Muscle of leg (tissue), 11 donors: Measurements from ENCODE around the gene TRIM13. TPM values are rescaled to one million over a fixed set of nuclear protein-coding genes. Genes with fewer than 3 reads are reported as not detected.

Source experiments
- DNase-seq: peaks from one replicate; pipeline ENCODE4 v3.0.0; 2013
- H3K27ac ChIP-seq: one replicate; pipeline ENCODE4 v1.5.1; 2013; ENCODE audit warnings: mild to moderate bottlenecking, low read length, control low read depth
- H3K27me3 ChIP-seq: one replicate; pipeline ENCODE4 v1.6.1; 2013; ENCODE audit warnings: low read length; ENCODE audit not compliant: control insufficient read depth, insufficient read depth
- H3K36me3 ChIP-seq: one replicate; pipeline ENCODE4 v1.6.1; 2013; ENCODE audit warnings: low read length; ENCODE audit not compliant: control insufficient read depth, insufficient read depth
- H3K4me1 ChIP-seq: one replicate; pipeline ENCODE4 v1.6.1; 2013; ENCODE audit warnings: low read length; ENCODE audit not compliant: control insufficient read depth, insufficient read depth
- H3K4me3 ChIP-seq: one replicate; pipeline ENCODE4 v1.5.1; 2013; ENCODE audit warnings: low read length, control low read depth
- H3K9me3 ChIP-seq: replicated peaks from 2 replicates; pipeline ENCODE4 v1.6.1; 2013; ENCODE audit warnings: low read depth, low read length; ENCODE audit not compliant: control insufficient read depth
- WGBS: methylation state at CpG from one replicate; pipeline ENCODE4 v1.1.5; 2013; ENCODE audit warnings: missing lambda C conversion rate; ENCODE audit not compliant: insufficient coverage; 5-methylcytosine and 5-hydroxymethylcytosine counted together
- polyA plus RNA-seq, 8 donors: library from polyadenylated mRNA; unstranded; fragments of 120-200 nt; gene quantifications; one replicate each; pipeline versions ENCODE4 v1.2.1 to v1.2.3, GENCODE V29; 2013; ENCODE audit warnings: inconsistent platforms in 1 of 8, low replicate concordance in 1 of 8; ENCODE audit not compliant: insufficient read length in 8 of 8, insufficient read depth in 1 of 8
- total RNA-seq: library from RNA; stranded (reverse); fragments of 120-200 nt; gene quantifications from one replicate; pipeline ENCODE4 v1.2.4, GENCODE V29; 2013

TRIM13 gene
- total and polyA plus RNA-seq, 9 donors = 19.7 to 26.4 (median 23.5) TPM

DNA sequence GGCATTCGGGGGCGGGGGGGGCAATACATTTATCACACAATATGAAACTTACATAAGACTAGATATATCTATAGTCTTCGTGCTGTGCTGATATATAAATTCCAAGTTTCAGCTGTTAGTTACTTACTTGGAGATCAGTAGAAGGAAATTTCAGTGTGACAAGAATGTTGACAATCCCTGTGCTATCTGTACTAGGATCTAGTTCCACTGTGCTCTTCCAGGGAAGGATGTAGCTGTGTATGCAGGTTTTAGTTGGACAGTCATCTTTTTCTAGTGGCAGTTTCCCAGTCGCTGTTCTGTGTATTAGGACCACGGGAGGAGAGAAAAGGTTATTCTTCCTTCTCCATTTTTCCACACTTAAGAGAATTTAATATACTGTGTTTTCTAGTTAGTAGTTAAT lies 3.2 kb upstream of the TRIM13 start:
- H3K4me3 ChIP-seq = no peak overlapping the region
- H3K9me3 ChIP-seq = no peaks in the 10 kb centered on the region
- WGBS = no CpG with 5 or more reads among the region's 5 CpGs
- peaks cover 12% of the 10 kb centered on the region for H3K4me1 ChIP-seq
- no peaks in the 10 kb centered on the region for H3K27me3 ChIP-seq
- no peak overlapping the region for H3K27ac ChIP-seq
- H3K36me3 ChIP-seq = peaks cover 10% of the 10 kb centered on the region
- no peak for DNase-seq

GRCh38 chr13:49995625-49996101 lies 1.2 kb upstream of the TRIM13 start:
- WGBS = no CpG with 5 or more reads among the region's 14 CpGs
- peaks cover 16% of the 10 kb centered on the region for H3K36me3 ChIP-seq
- DNase-seq = peak; percentile 66
- peaks cover 21% of the 10 kb centered on the region for H3K4me1 ChIP-seq
- H3K4me3 ChIP-seq = peak overlapping the region; percentile 86
- no peaks in the 10 kb centered on the region for H3K9me3 ChIP-seq
- no peaks in the 10 kb centered on the region for H3K27me3 ChIP-seq
- peak overlapping the region; percentile 95 for H3K27ac ChIP-seq

DNA sequence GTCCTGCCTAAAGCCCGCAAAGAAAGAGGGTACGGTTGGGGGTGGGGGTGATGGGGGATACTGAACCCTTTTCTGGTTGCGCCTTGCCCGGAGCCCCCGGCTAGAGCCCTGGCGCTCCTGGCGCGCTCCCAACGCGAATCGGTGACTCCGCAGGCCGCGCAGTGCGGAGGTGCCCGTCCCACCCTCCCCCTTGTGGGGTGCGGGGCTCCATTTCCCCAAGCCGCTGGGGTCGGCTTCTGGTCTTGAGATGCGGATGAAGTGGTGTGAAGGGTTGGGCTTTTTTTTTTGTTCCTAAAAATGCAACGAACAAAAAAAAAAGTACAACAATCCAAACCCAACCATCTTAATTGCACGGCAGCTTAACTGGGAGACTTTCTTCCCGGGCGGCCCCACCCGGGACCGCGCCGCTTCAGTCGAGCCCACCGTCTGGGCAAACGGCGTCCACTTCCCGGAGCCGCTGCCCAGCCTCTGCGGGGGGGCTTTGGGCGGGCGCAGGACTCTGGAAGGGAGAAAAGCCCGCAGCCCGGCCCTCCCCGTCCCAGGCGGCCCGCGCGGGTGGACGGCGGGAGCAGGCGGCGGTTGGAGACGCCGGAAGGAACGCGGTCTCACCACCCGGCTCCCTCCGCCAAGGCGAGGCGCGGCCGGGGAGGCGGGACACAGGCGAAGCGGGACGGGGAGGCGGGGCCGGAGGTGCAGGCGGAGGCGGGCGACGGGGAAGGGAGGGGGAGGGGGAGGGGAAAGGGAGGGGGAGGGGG lies 504 bp upstream of the TRIM13 start:
- 0% methylated on average over 27 of the region's 68 CpGs for WGBS

DNA sequence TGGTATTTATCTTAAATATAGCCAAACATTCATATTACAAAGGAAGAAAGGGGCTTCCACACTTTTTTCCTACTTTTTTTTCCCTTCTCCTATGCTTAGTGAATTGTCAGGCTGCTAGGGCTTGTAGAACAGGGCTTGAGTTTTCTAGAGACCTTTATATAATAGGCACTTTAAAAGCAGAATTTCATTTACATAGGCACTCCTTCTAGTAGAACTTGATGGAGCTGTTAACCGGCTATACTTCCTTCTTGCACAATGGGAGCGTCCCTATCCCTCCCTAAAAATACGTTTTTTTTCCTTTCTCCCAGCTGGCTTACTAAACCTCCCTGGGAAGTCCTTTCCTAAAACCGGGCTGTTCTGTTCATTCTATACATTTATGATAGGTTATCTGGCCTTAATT lies 1.1 kb downstream of the TRIM13 start:
- H3K27ac ChIP-seq = peak overlapping the region; percentile 95
- no peaks in the 10 kb centered on the region for H3K27me3 ChIP-seq
- peaks cover 23% of the 10 kb centered on the region for H3K4me1 ChIP-seq
- H3K36me3 ChIP-seq = peaks cover 12% of the 10 kb centered on the region
- no peak for DNase-seq
- WGBS = 0% methylated on average over 1 of the region's 4 CpGs
- peak overlapping the region; percentile 67 for H3K4me3 ChIP-seq
- H3K9me3 ChIP-seq = no peaks in the 10 kb centered on the region

More for the DNA sequence above, 504 bp upstream of the TRIM13 start:
- H3K36me3 ChIP-seq = peaks cover 15% of the 10 kb centered on the region
- peak overlapping the region; percentile 86 for H3K4me3 ChIP-seq
- DNase-seq = peak; percentile 98
- H3K4me1 ChIP-seq = peaks cover 21% of the 10 kb centered on the region
- H3K9me3 ChIP-seq = no peaks in the 10 kb centered on the region
- no peaks in the 10 kb centered on the region for H3K27me3 ChIP-seq
- peak overlapping the region; percentile 95 for H3K27ac ChIP-seq

GRCh38 chr13:49998714-49999624 lies 2.1 kb downstream of the TRIM13 start:
- no peak overlapping the region for H3K4me3 ChIP-seq

GRCh38 chr13:50001287-50001686 lies 4.4 kb downstream of the TRIM13 start:
- no CpG with 5 or more reads among the region's 1 CpG for WGBS
- H3K36me3 ChIP-seq = peaks cover 19% of the 10 kb centered on the region
- no peak overlapping the region for H3K4me3 ChIP-seq
- peaks cover 16% of the 10 kb centered on the region for H3K4me1 ChIP-seq
- no peak overlapping the region for H3K27ac ChIP-seq
- no peaks in the 10 kb centered on the region for H3K9me3 ChIP-seq
- H3K27me3 ChIP-seq = no peaks in the 10 kb centered on the region
- DNase-seq = no peak

More at GRCh38 chr13:49998714-49999624, 2.1 kb downstream of the TRIM13 start:
- Histone ChIP-seq H3K27me3 (no peaks in the 10 kb centered on the region), H3K36me3 (peaks cover 12% of the 10 kb centered on the region), H3K27ac (no peak overlapping the region), H3K4me1 (peaks cover 23% of the 10 kb centered on the region), H3K9me3 (no peaks in the 10 kb centered on the region)
- WGBS = 53% methylated on average over 3 of the region's 22 CpGs
- DNase-seq = no peak

- peaks cover 2% of the 10 kb centered on the region for H3K4me1 ChIP-seq
These were observed 9.7 kb downstream of the TRIM13 start for GRCh38 chr13:50006426-50007135.

DNA sequence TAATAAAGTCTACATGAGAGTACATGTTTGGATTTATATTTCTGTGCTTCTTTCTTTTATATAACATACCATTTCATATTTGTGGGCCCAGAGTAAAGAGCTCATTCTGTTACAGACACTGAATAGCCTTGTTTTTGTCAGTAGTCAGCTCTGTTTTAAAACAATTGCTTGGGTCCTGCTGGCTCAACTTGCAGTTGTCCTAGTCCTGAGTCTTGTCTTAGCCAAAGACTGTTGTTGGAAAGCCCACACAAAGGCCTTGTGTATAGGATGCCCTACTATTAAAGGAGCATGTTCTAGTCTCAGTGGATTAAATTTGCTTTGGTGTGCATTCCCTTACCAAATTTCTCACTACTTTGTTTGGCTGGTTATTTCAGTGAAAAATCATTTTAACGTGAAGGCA lies 14.6 kb downstream of the TRIM13 start:
- Histone ChIP-seq H3K27me3 (no peaks in the 10 kb centered on the region), H3K4me3 (no peak overlapping the region), H3K27ac (no peak overlapping the region), H3K36me3 (peaks cover 30% of the 10 kb centered on the region), H3K9me3 (no peaks in the 10 kb centered on the region), H3K4me1 (no peaks in the 10 kb centered on the region)
- no peak for DNase-seq
- WGBS = no CpG with 5 or more reads among the region's 1 CpG

More at GRCh38 chr13:50006426-50007135, 9.7 kb downstream of the TRIM13 start:
- Histone ChIP-seq H3K9me3 (no peaks in the 10 kb centered on the region), H3K4me3 (no peak overlapping the region), H3K27ac (no peak overlapping the region), H3K27me3 (no peaks in the 10 kb centered on the region), H3K36me3 (peaks cover 21% of the 10 kb centered on the region)
- WGBS = 100% methylated on average over 5 of the region's 7 CpGs
- no peak for DNase-seq

DNA sequence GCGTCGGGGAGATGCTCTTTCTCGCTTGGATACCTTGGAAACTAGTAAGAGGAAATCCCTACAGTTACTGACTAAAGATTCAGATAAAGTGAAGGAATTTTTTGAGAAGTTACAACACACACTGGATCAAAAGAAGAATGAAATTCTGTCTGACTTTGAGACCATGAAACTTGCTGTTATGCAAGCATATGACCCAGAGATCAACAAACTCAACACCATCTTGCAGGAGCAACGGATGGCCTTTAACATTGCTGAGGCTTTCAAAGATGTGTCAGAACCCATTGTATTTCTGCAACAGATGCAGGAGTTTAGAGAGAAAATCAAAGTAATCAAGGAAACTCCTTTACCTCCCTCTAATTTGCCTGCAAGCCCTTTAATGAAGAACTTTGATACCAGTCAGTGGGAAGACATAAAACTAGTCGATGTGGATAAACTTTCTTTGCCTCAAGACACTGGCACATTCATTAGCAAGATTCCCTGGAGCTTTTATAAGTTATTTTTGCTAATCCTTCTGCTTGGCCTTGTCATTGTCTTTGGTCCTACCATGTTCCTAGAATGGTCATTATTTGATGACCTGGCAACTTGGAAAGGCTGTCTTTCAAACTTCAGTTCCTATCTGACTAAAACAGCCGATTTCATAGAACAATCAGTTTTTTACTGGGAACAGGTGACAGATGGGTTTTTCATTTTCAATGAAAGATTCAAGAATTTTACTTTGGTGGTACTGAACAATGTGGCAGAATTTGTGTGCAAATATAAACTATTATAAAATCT lies 15.7 kb downstream of the TRIM13 start:
- H3K36me3 ChIP-seq = peaks cover 30% of the 10 kb centered on the region

More for the DNA sequence above, 15.7 kb downstream of the TRIM13 start:
- Histone ChIP-seq H3K9me3 (no peaks in the 10 kb centered on the region), H3K27me3 (no peaks in the 10 kb centered on the region), H3K27ac (no peak overlapping the region), H3K4me3 (no peak overlapping the region), H3K4me1 (no peaks in the 10 kb centered on the region)
- WGBS = no CpG with 5 or more reads among the region's 6 CpGs
- no peak for DNase-seq
